ENCODE measurements around the gene TMEM101. TPM values are rescaled to one million over a fixed set of nuclear protein-coding genes. Genes with fewer than 3 reads are reported as not detected.

TMEM101 gene
- total and polyA plus RNA-seq, 8 donors, result 29.7 to 49.4 (median 43.4) TPM

- no peak for ATAC-seq
- Histone ChIP-seq H3K9me3 (no peaks in the 10 kb centered on the region), H3K27me3 (no peaks in the 10 kb centered on the region), H3K36me3 (peaks cover 0 to 44% of the 10 kb centered on the region in 2 donors), H3K4me3 (no peak overlapping the region), H3K4me1 (peaks cover 17 to 47% of the 10 kb centered on the region in 2 donors), H3K27ac (no peak overlapping the region)
- DNase-seq, result no peak
- no peak for TF ChIP-seq CTCF (IDR thresholded peaks at IDR 0.05)
- intact Hi-C loops (cut with DNase I), result no loop called here
Measured at GRCh38 chr17:44045486-44045885, 30.7 kb upstream of the TMEM101 start.

DNA sequence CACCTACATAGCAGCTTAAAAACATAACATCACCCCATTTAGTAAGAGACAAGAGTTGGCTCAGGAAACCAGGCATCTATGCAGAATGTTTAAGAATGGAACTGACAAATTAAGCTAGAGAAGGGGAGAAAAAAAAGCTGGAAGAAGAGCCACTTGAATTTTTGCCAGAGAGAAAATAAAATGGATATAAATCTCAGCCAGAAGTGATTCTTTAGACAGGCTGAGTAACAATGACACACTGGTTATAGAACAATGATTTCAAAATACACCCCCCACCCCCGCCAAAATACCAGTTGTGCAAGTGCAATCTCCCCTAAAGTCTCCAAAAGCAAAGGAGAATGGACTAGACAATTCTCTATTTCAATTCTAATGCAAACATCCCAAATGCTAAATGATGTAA lies 29.3 kb upstream of the TMEM101 start:
- H3K27me3 ChIP-seq, result no peaks in the 10 kb centered on the region
- no peaks in the 10 kb centered on the region for H3K9me3 ChIP-seq
- intact Hi-C loops (cut with DNase I), result no loop called here
- peaks cover 0 to 38% of the 10 kb centered on the region in 2 donors for H3K36me3 ChIP-seq
- H3K4me1 ChIP-seq, result peaks cover 23 to 57% of the 10 kb centered on the region in 2 donors
- DNase-seq, result peak in 2 of 4 donors; percentile 27 to 54
- H3K27ac ChIP-seq, result peak overlapping the region in 1 of 2 donors; percentile 68
- no peak overlapping the region for H3K4me3 ChIP-seq
- TF ChIP-seq CTCF (IDR thresholded peaks at IDR 0.05), result no peak
- no peak for ATAC-seq

DNA sequence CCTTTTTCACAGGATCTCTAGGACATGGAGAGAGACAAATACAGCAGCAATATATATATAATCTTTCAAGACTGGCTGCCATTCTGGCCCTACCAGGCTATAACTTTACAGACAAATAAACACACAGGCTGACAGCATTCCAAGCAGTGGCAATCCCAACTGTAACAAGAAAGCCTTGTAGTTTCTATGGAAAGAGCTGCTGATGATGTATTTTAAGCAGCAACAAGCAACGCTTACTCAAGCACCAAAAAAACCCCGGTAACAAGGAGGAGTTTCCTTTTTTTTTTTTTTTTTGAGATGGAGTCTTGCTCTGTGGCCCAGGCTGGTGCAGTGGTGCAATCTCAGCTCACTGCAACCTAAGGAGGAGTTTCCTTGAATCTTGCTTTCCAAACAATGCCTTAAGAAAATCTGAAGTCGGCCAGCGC lies 28.5 kb upstream of the TMEM101 start:
- Histone ChIP-seq H3K36me3 (peaks cover 0 to 38% of the 10 kb centered on the region in 2 donors), H3K4me3 (no peak overlapping the region), H3K27ac (peak overlapping the region; percentile 39 to 68), H3K9me3 (no peaks in the 10 kb centered on the region), H3K4me1 (peaks cover 23 to 57% of the 10 kb centered on the region in 2 donors), H3K27me3 (no peaks in the 10 kb centered on the region)
- ATAC-seq, result peak; percentile 37
- TF ChIP-seq CTCF (IDR thresholded peaks at IDR 0.05), result no peak
- intact Hi-C loops (cut with DNase I), result no loop called here
- DNase-seq, result peak in 2 of 4 donors; percentile 14 to 39

DNA sequence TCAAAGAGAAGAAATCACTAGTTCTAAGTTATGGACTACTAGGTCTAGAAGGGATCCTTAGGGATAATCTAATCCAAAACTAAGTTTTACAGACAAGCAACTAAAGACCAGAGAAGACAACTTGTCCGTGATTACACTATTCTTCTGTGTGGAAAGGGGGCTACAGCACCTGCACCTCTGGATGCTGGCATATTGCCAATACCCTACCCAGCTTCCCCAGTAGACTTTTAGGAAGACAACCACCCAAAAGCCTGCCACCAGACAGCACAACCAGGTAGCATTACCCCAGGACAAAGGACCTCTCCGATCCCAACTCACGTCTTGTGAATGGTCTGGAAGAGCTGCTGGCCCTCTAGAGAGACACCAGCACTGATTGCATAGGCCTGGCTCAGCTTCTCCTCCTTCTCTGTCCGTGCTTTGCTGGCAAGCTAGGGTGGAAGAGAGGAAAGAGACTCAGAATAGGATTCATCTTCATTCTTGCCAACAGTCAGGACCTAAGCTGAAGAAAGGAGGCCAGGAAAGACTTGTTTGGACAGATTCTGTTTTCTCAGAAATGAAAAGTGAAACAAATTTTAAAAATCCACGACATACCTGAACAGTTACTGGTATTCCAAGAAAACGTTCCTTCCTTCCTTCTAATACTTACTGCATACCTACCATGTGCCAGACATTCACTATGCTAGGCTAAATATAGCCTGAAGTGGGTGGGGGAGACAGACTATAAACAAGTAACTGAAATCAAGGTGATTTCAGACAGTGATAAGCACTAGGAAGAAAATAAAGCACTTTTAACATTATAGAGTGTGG lies 25.3 kb upstream of the TMEM101 start:
- H3K4me3 ChIP-seq, result no peak overlapping the region
- no peak for TF ChIP-seq CTCF (IDR thresholded peaks at IDR 0.05)
- no peaks in the 10 kb centered on the region for H3K9me3 ChIP-seq
- H3K36me3 ChIP-seq, result peaks cover 0 to 39% of the 10 kb centered on the region in 2 donors
- intact Hi-C loops (cut with DNase I), result no loop called here
- peak; percentile 75 for ATAC-seq
- H3K4me1 ChIP-seq, result peaks cover 23 to 50% of the 10 kb centered on the region in 2 donors
- no peaks in the 10 kb centered on the region for H3K27me3 ChIP-seq
- DNase-seq, result peak in 1 of 4 donors; percentile 32
- H3K27ac ChIP-seq, result peak overlapping the region in 1 of 2 donors; percentile 28

- peaks cover 12 to 35% of the 10 kb centered on the region in 2 donors for H3K4me1 ChIP-seq
- H3K27ac ChIP-seq, result no peak overlapping the region
- peaks cover 0 to 47% of the 10 kb centered on the region in 2 donors for H3K36me3 ChIP-seq
- no peaks in the 10 kb centered on the region for H3K9me3 ChIP-seq
- TF ChIP-seq CTCF (IDR thresholded peaks at IDR 0.05), result no peak
- intact Hi-C loops (cut with DNase I), result no loop called here
- ATAC-seq (no peak), DNase-seq (no peak)
- no peak overlapping the region for H3K4me3 ChIP-seq
- H3K27me3 ChIP-seq, result no peaks in the 10 kb centered on the region
Measured at GRCh38 chr17:44038604-44039011, 23.8 kb upstream of the TMEM101 start.
